ENCODE measurements around the gene CSNK1G2.

DNA sequence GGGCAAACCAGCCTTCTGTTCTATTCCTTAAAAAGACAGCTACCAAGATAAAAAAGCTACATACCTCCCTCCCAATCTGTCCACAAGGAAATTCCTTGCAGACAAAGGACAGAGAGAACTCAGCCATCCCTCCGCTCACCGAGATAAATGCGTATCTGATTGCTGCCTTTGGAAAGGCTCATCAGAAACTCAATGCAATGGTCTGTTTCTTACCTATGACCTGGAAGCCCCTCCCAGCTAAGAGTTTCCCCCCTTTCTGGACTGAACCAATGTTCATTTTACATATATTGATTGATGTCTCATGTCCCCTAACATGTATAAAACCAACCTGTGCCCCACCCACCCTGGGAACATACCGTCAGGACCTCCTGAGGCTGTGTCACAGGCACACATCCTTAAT, 62.9 kb downstream of the CSNK1G2 start:
- TF ChIP-seq POLR2A (IDR thresholded peaks at IDR 0.05) (no peak), POLR2AphosphoS5 (IDR thresholded peaks at IDR 0.05) (no peak)
